WTC11 (cell line): ENCODE results near the gene GFRA1.

Experiments used
- ESRRA ChIP-seq: sonication (generic); formaldehyde crosslinking; IDR thresholded peaks from 2 replicates; pipeline ENCODE4 v1.8.1; 2022; ENCODE audit warnings: mild to moderate bottlenecking, missing genetic modification reagents, borderline replicate concordance
- ETV6 ChIP-seq: sonication (generic); formaldehyde crosslinking; IDR thresholded peaks from 2 replicates; pipeline ENCODE4 v1.8.1; 2022; ENCODE audit warnings: mild to moderate bottlenecking, missing genetic modification reagents
- GABPB1 ChIP-seq: sonication (generic); formaldehyde crosslinking; IDR thresholded peaks from 2 replicates; pipeline ENCODE4 v1.8.1; 2023; ENCODE audit warnings: mild to moderate bottlenecking, missing genetic modification reagents
- HMGA2 ChIP-seq: fragments of 250-450 bp; sonication (Bioruptor Pico); IDR thresholded peaks from 2 replicates; pipeline ENCODE4 v1.4.0; 2021; ENCODE audit warnings: mild to moderate bottlenecking, moderate library complexity
- KAT7 ChIP-seq: sonication (generic); formaldehyde crosslinking; IDR thresholded peaks from 2 replicates; pipeline ENCODE4 v1.8.1; 2023; ENCODE audit warnings: missing genetic modification reagents, mild to moderate bottlenecking, borderline replicate concordance
- NR2C2 ChIP-seq: sonication (generic); formaldehyde crosslinking; IDR thresholded peaks from 2 replicates; pipeline ENCODE4 v1.8.0; 2022; ENCODE audit warnings: mild to moderate bottlenecking, missing genetic modification reagents
- TF ChIP-seq, protein P1 (sequence below): sonication (generic); formaldehyde crosslinking; IDR thresholded peaks from 2 replicates; pipeline ENCODE4 v1.8.0; 2022; ENCODE audit warnings: mild to moderate bottlenecking, missing genetic modification reagents
- TF ChIP-seq, protein P2 (sequence below): sonication (generic); formaldehyde crosslinking; IDR thresholded peaks from 2 replicates; pipeline ENCODE4 v1.8.0; 2022; ENCODE audit warnings: mild to moderate bottlenecking, missing genetic modification reagents
- TF ChIP-seq, protein P3 (sequence below): sonication (generic); formaldehyde crosslinking; conservative IDR thresholded peaks from 2 replicates; pipeline ENCODE4 v1.8.1; 2022; ENCODE audit warnings: mild to moderate bottlenecking, missing genetic modification reagents
- TF ChIP-seq, protein P4 (sequence below): fragments of 200-600 bp; IDR thresholded peaks from 2 replicates; pipeline ENCODE4 v1.8.0; 2022; ENCODE audit warnings: antibody characterized with exemption
- TF ChIP-seq, protein P5 (sequence below): sonication (generic); formaldehyde crosslinking; IDR thresholded peaks from 2 replicates; pipeline ENCODE4 v1.8.1; 2022; ENCODE audit warnings: missing genetic modification reagents, borderline replicate concordance
- TF ChIP-seq, protein P6 (sequence below): sonication (generic); formaldehyde crosslinking; IDR thresholded peaks from 2 replicates; pipeline ENCODE4 v1.8.1; 2023; ENCODE audit warnings: mild to moderate bottlenecking, missing genetic modification reagents, moderate library complexity

DNA sequence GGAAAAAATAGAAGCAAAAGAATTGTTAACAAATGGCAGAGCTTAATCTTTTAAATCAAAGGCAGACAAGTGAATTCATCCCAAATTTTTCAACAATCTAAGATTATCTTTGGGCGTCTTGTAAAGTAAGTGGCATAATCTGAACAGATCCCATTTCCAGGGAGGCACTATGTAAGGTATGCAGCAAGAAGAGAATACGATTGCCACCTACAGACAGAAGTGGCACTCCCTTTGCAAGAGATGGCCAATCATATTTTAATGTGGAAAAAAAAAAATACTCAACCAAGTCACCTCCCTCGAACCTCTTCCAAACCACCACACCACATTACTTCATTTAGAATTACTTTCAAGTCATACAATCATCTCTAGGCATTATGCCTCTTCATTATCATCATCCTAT lies 4.0 kb downstream of the GFRA1 start:
- TF ChIP-seq, protein P1, sequence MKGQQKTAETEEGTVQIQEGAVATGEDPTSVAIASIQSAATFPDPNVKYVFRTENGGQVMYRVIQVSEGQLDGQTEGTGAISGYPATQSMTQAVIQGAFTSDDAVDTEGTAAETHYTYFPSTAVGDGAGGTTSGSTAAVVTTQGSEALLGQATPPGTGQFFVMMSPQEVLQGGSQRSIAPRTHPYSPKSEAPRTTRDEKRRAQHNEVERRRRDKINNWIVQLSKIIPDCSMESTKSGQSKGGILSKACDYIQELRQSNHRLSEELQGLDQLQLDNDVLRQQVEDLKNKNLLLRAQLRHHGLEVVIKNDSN (CRISPR knock-in tag) = no peak
- TF ChIP-seq, protein P2, sequence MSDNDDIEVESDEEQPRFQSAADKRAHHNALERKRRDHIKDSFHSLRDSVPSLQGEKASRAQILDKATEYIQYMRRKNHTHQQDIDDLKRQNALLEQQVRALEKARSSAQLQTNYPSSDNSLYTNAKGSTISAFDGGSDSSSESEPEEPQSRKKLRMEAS (CRISPR knock-in tag) = no peak
- TF ChIP-seq, protein P3, sequence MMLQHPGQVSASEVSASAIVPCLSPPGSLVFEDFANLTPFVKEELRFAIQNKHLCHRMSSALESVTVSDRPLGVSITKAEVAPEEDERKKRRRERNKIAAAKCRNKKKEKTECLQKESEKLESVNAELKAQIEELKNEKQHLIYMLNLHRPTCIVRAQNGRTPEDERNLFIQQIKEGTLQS (CRISPR knock-in tag) = no peak
- TF ChIP-seq ETV6 (CRISPR knock-in tag) = no peak
- TF ChIP-seq, protein P4, sequence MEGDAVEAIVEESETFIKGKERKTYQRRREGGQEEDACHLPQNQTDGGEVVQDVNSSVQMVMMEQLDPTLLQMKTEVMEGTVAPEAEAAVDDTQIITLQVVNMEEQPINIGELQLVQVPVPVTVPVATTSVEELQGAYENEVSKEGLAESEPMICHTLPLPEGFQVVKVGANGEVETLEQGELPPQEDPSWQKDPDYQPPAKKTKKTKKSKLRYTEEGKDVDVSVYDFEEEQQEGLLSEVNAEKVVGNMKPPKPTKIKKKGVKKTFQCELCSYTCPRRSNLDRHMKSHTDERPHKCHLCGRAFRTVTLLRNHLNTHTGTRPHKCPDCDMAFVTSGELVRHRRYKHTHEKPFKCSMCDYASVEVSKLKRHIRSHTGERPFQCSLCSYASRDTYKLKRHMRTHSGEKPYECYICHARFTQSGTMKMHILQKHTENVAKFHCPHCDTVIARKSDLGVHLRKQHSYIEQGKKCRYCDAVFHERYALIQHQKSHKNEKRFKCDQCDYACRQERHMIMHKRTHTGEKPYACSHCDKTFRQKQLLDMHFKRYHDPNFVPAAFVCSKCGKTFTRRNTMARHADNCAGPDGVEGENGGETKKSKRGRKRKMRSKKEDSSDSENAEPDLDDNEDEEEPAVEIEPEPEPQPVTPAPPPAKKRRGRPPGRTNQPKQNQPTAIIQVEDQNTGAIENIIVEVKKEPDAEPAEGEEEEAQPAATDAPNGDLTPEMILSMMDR = no peak
- no peak for TF ChIP-seq GABPB1 (CRISPR knock-in tag)
- TF ChIP-seq KAT7 (CRISPR knock-in tag) = no peak
- TF ChIP-seq ESRRA (CRISPR knock-in tag) = no peak
- TF ChIP-seq, protein P5, sequence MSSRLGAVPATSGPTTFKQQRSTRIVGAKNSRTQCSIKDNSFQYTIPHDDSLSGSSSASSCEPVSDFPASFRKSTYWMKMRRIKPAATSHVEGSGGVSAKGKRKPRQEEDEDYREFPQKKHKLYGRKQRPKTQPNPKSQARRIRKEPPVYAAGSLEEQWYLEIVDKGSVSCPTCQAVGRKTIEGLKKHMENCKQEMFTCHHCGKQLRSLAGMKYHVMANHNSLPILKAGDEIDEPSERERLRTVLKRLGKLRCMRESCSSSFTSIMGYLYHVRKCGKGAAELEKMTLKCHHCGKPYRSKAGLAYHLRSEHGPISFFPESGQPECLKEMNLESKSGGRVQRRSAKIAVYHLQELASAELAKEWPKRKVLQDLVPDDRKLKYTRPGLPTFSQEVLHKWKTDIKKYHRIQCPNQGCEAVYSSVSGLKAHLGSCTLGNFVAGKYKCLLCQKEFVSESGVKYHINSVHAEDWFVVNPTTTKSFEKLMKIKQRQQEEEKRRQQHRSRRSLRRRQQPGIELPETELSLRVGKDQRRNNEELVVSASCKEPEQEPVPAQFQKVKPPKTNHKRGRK (CRISPR knock-in tag) = no peak
- TF ChIP-seq NR2C2 (CRISPR knock-in tag) = no peak
- no peak for TF ChIP-seq HMGA2 (CRISPR knock-in tag)
- TF ChIP-seq, protein P6, sequence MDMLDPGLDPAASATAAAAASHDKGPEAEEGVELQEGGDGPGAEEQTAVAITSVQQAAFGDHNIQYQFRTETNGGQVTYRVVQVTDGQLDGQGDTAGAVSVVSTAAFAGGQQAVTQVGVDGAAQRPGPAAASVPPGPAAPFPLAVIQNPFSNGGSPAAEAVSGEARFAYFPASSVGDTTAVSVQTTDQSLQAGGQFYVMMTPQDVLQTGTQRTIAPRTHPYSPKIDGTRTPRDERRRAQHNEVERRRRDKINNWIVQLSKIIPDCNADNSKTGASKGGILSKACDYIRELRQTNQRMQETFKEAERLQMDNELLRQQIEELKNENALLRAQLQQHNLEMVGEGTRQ (CRISPR knock-in tag) = no peak
